ENCODE results near the gene PALLD. TPM values are rescaled to one million over a fixed set of nuclear protein-coding genes. Genes with fewer than 3 reads are reported as not detected.
A peak's percentile ranks its signal among the peaks of the same experiment; 100 is the strongest.

Gene PALLD
- total RNA-seq, 4 donors from 2014 or later = 266 to 761 (median 441) TPM

- H3K27ac ChIP-seq = peak overlapping the region; percentile 60 to 77
- H3K4me3 ChIP-seq = no peak overlapping the region
- TF ChIP-seq POLR2A (IDR thresholded peaks at IDR 0.05) = no peak
- no peak for TF ChIP-seq CTCF (IDR thresholded peaks at IDR 0.05)
- no peaks in the 10 kb centered on the region for H3K27me3 ChIP-seq
- no peaks in the 10 kb centered on the region for H3K4me1 ChIP-seq
- DNase-seq = no peak
- intact Hi-C loops (cut with DNase I; ENCODE audit: low total_unique reads) = no loop called here
- H3K36me3 ChIP-seq = no peaks in the 10 kb centered on the region
- no peaks in the 10 kb centered on the region for H3K9me3 ChIP-seq
Observed at GRCh38 chr4:168667921-168668320, 171.1 kb downstream of the PALLD start.

GRCh38 chr4:168673476-168673875, 176.6 kb downstream of the PALLD start:
- Histone ChIP-seq H3K4me3 (no peak overlapping the region), H3K9me3 (no peaks in the 10 kb centered on the region), H3K27ac (peak overlapping the region; percentile 67 to 68), H3K36me3 (no peaks in the 10 kb centered on the region), H3K27me3 (no peaks in the 10 kb centered on the region), H3K4me1 (no peaks in the 10 kb centered on the region)
- TF ChIP-seq POLR2A (IDR thresholded peaks at IDR 0.05) (no peak), CTCF (IDR thresholded peaks at IDR 0.05) (no peak)
- intact Hi-C loops (cut with DNase I; ENCODE audit: low total_unique reads) = no loop called here
- no peak for DNase-seq

GRCh38 chr4:168674077-168674747, 177.4 kb downstream of the PALLD start:
- peak in 1 of 2 donors; percentile 49 for DNase-seq
- no peak for TF ChIP-seq CTCF (IDR thresholded peaks at IDR 0.05)
- TF ChIP-seq POLR2A (IDR thresholded peaks at IDR 0.05) = no peak
- Histone ChIP-seq H3K27ac (peak overlapping the region; percentile 67 to 68), H3K36me3 (no peaks in the 10 kb centered on the region), H3K9me3 (no peaks in the 10 kb centered on the region), H3K4me3 (no peak overlapping the region), H3K4me1 (no peaks in the 10 kb centered on the region), H3K27me3 (no peaks in the 10 kb centered on the region)
- intact Hi-C loops (cut with DNase I; ENCODE audit: low total_unique reads) = no loop called here

GRCh38 chr4:168674866-168675265, 178.0 kb downstream of the PALLD start:
- no peaks in the 10 kb centered on the region for H3K27me3 ChIP-seq
- no peak for TF ChIP-seq CTCF (IDR thresholded peaks at IDR 0.05)
- no peak for TF ChIP-seq POLR2A (IDR thresholded peaks at IDR 0.05)
- H3K4me1 ChIP-seq = no peaks in the 10 kb centered on the region
- peak overlapping the region; percentile 67 to 68 for H3K27ac ChIP-seq
- no peak for DNase-seq
- no peak overlapping the region for H3K4me3 ChIP-seq
- intact Hi-C loops (cut with DNase I; ENCODE audit: low total_unique reads) = no loop called here
- no peaks in the 10 kb centered on the region for H3K36me3 ChIP-seq
- H3K9me3 ChIP-seq = no peaks in the 10 kb centered on the region

DNA sequence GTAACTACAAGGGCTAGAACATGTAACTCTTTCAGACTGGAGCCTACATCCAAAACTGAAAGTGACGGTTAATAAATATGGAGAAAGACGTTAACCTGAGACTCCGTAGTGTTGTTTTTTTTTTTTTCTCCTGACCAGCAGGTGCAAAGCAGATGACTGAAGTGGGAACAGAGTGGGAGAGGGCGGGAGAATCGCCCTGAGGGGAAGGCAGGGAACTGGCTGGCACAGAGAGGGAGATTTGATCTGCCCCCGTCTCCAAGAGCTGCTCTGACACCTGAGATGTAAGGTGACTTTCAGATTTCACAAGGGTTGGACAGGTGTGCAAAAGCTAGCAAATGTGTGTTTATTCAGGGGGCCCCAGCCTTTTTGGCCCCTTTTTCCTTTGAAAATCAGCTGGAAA, 180.2 kb downstream of the PALLD start:
- Histone ChIP-seq H3K27ac (no peak overlapping the region), H3K9me3 (no peaks in the 10 kb centered on the region), H3K27me3 (no peaks in the 10 kb centered on the region), H3K4me1 (no peaks in the 10 kb centered on the region), H3K4me3 (no peak overlapping the region), H3K36me3 (no peaks in the 10 kb centered on the region)
- TF ChIP-seq POLR2A (IDR thresholded peaks at IDR 0.05) (no peak), CTCF (IDR thresholded peaks at IDR 0.05) (no peak)
- DNase-seq = no peak
- intact Hi-C loops (cut with DNase I; ENCODE audit: low total_unique reads) = no loop called here
